Right cardiac atrium (tissue), 5 donors: ENCODE measurements around the gene STXBP5. TPM values are rescaled to one million over a fixed set of nuclear protein-coding genes. Genes with fewer than 3 reads are reported as not detected.
"Not testable (repeated sequence)": the region's sequence is repeated elsewhere in the genome, so short reads cannot be mapped to it uniquely, and the experiment has no call there.

Source experiments
- ATAC-seq, 2 donors: fragments of 200-7000 bp; cut with Tn5 transposase; one replicate each; pipeline versions ENCODE4 v1.8.0 to v1.9.1; 2020; ENCODE audit warnings: moderate library complexity in 2 of 2, mild to moderate bottlenecking in 1 of 2
- DNase-seq, 3 donors: peaks; one replicate each; pipeline ENCODE4 v3.0.0-alpha.2; 2020
- H3K27ac ChIP-seq: one replicate; pipeline ENCODE4 v1.5.1; 2013; ENCODE audit warnings: mild to moderate bottlenecking, low read length, control low read depth, moderate library complexity
- H3K27me3 ChIP-seq: one replicate; pipeline ENCODE4 v1.6.1; 2013; ENCODE audit not compliant: control insufficient read depth, insufficient read depth
- H3K4me1 ChIP-seq: one replicate; pipeline ENCODE4 v1.6.1; 2013; ENCODE audit warnings: low read length; ENCODE audit not compliant: control insufficient read depth, insufficient read depth
- H3K4me3 ChIP-seq: one replicate; pipeline ENCODE4 v1.5.1; 2013; ENCODE audit warnings: low read length, control low read depth
- H3K9me3 ChIP-seq: one replicate; pipeline ENCODE4 v1.6.1; 2013; ENCODE audit warnings: low read length; ENCODE audit not compliant: control insufficient read depth
- WGBS: extraction: QIAGEN DNeasy Blood & Tissue Kit; methylation state at CpG from one replicate; pipeline ENCODE4 v1.1.7; 2013; 5-methylcytosine and 5-hydroxymethylcytosine counted together
- intact Hi-C, 4 donors: fragments of 100-400 bp; cut with DNase I; formaldehyde crosslinking; loops; one replicate each; pipeline versions ENCODE4 v1.11.0 to v1.14.0; 2022 to 2023
- polyA plus RNA-seq: library from polyadenylated mRNA; stranded (reverse); fragments of 200-250 nt; gene quantifications from one replicate; pipeline ENCODE4 v1.2.3, GENCODE V29; 2013
- total RNA-seq, 4 donors: library from RNA; stranded (reverse); fragmentation: NEBNext Ultra II Directional; extraction: Animal tissue kit (Norgen Biotek cat#: 25700); gene quantifications; one replicate each; pipeline ENCODE4 v1.2.1, GENCODE V29; 2021
- donor health status: healthy with polysubstance abuse.
- donor health status: DM: no; HTN: yes; CAD: no.
- donor health status: DM: no; HTN: no; CAD: no.
- donor health status: DM: no; HTN: yes; CAD: no; lungs with severe emphysema.
- donor health status: DM: yes; HTN: yes; CAD: no.

Gene STXBP5
- total and polyA plus RNA-seq, 5 donors = 6.4 to 13.0 (median 12.1) TPM

- Histone ChIP-seq H3K9me3 (no peaks in the 10 kb centered on the region), H3K4me1 (no peaks in the 10 kb centered on the region), H3K27ac (no peak overlapping the region), H3K4me3 (no peak overlapping the region), H3K27me3 (no peaks in the 10 kb centered on the region)
- intact Hi-C loops = no loop called here
- DNase-seq = no peak
- 98% methylated on average over 16 of the region's 16 CpGs for WGBS
- ATAC-seq = no peak
Observed at GRCh38 chr6:147251072-147251471, 46.9 kb downstream of the STXBP5 start.

GRCh38 chr6:147254929-147255473 is 50.8 kb downstream of the STXBP5 start:
- H3K27ac ChIP-seq, H3K4me1 ChIP-seq, ATAC-seq, intact Hi-C loops, H3K9me3 ChIP-seq, DNase-seq, H3K4me3 ChIP-seq, H3K27me3 ChIP-seq: not testable (repeated sequence)
- 98% methylated on average over 6 of the region's 6 CpGs for WGBS

GRCh38 chr6:147255948-147256674 is 51.9 kb downstream of the STXBP5 start:
- intact Hi-C loops = no loop called here
- no peak for ATAC-seq

GRCh38 chr6:147257760-147258159 is 53.5 kb downstream of the STXBP5 start:
- Histone ChIP-seq H3K27me3 (no peaks in the 10 kb centered on the region), H3K4me1 (no peaks in the 10 kb centered on the region), H3K27ac (no peak overlapping the region), H3K4me3 (no peak overlapping the region), H3K9me3 (no peaks in the 10 kb centered on the region)
- ATAC-seq (no peak), DNase-seq (no peak)
- WGBS = 71% methylated on average over 5 of the region's 5 CpGs
- intact Hi-C loops = no loop called here

More at GRCh38 chr6:147255948-147256674, 51.9 kb downstream of the STXBP5 start:
- Histone ChIP-seq H3K4me1 (no peaks in the 10 kb centered on the region), H3K27me3 (no peaks in the 10 kb centered on the region), H3K4me3 (no peak overlapping the region), H3K27ac (no peak overlapping the region), H3K9me3 (no peaks in the 10 kb centered on the region)
- no peak for DNase-seq
- 95% methylated on average over 3 of the region's 3 CpGs for WGBS

GRCh38 chr6:147260091-147260490 is 55.9 kb downstream of the STXBP5 start:
- H3K9me3 ChIP-seq = no peaks in the 10 kb centered on the region
- no peaks in the 10 kb centered on the region for H3K27me3 ChIP-seq
- no peak for ATAC-seq
- intact Hi-C loops = no loop called here
- no peaks in the 10 kb centered on the region for H3K4me1 ChIP-seq
- no peak overlapping the region for H3K4me3 ChIP-seq
- DNase-seq = no peak
- no peak overlapping the region for H3K27ac ChIP-seq
- 92% methylated on average over 2 of the region's 2 CpGs for WGBS

GRCh38 chr6:147262946-147263345 is 58.7 kb downstream of the STXBP5 start:
- Histone ChIP-seq H3K27me3 (no peaks in the 10 kb centered on the region), H3K9me3 (no peaks in the 10 kb centered on the region), H3K4me1 (no peaks in the 10 kb centered on the region), H3K27ac (no peak overlapping the region), H3K4me3 (no peak overlapping the region)
- DNase-seq = no peak
- WGBS = 46% methylated on average over 1 of the region's 1 CpG
- intact Hi-C loops = no loop called here
- ATAC-seq = no peak

GRCh38 chr6:147266821-147267220 is 62.6 kb downstream of the STXBP5 start:
- H3K4me1 ChIP-seq = no peaks in the 10 kb centered on the region
- intact Hi-C loops = no loop called here
- 97% methylated on average over 3 of the region's 3 CpGs for WGBS
- no peaks in the 10 kb centered on the region for H3K27me3 ChIP-seq
- DNase-seq (no peak), ATAC-seq (no peak)
- H3K4me3 ChIP-seq = no peak overlapping the region
- no peaks in the 10 kb centered on the region for H3K9me3 ChIP-seq
- H3K27ac ChIP-seq = no peak overlapping the region

GRCh38 chr6:147267658-147268057 is 63.4 kb downstream of the STXBP5 start:
- DNase-seq = no peak
- Histone ChIP-seq H3K27me3 (no peaks in the 10 kb centered on the region), H3K4me1 (no peaks in the 10 kb centered on the region), H3K4me3 (no peak overlapping the region), H3K9me3 (no peaks in the 10 kb centered on the region), H3K27ac (no peak overlapping the region)
- no peak for ATAC-seq
- intact Hi-C loops = no loop called here
- WGBS = 98% methylated on average over 2 of the region's 2 CpGs

- no peak overlapping the region for H3K4me3 ChIP-seq
- no peak overlapping the region for H3K27ac ChIP-seq
- intact Hi-C loops = no loop called here
- H3K4me1 ChIP-seq = no peaks in the 10 kb centered on the region
- H3K9me3 ChIP-seq = no peaks in the 10 kb centered on the region
- H3K27me3 ChIP-seq = no peaks in the 10 kb centered on the region
- ATAC-seq (no peak), DNase-seq (no peak)
Observed at GRCh38 chr6:147268254-147268653, 64.0 kb downstream of the STXBP5 start.

GRCh38 chr6:147274012-147274411 is 69.8 kb downstream of the STXBP5 start:
- DNase-seq (no peak), ATAC-seq (no peak)
- Histone ChIP-seq H3K4me3 (no peak overlapping the region), H3K4me1 (no peaks in the 10 kb centered on the region), H3K27ac (no peak overlapping the region), H3K27me3 (no peaks in the 10 kb centered on the region), H3K9me3 (no peaks in the 10 kb centered on the region)
- intact Hi-C loops = loop anchor here in 1 of 4 donors (10.0 kb wide), 1 partner anchor 69 kb away; the partner anchor contains the start of gene STXBP5

- Histone ChIP-seq H3K27me3 (no peaks in the 10 kb centered on the region), H3K27ac (no peak overlapping the region), H3K9me3 (no peaks in the 10 kb centered on the region), H3K4me1 (no peaks in the 10 kb centered on the region), H3K4me3 (no peak overlapping the region)
- intact Hi-C loops = loop anchor here in 1 of 4 donors (10.0 kb wide), 1 partner anchor 70 kb away; the partner anchor contains the start of gene STXBP5
- DNase-seq = no peak
- ATAC-seq = no peak
Observed at GRCh38 chr6:147274776-147275175, 70.6 kb downstream of the STXBP5 start.
